Tibial nerve (tissue), 4 donors: ENCODE results near the gene MLEC.

Source experiments
- EP300 ChIP-seq, 2 donors: sonication (generic); formaldehyde crosslinking; IDR thresholded peaks; one replicate each; pipeline ENCODE4 v1.6.1; 2017; ENCODE audit warnings: antibody characterized with exemption in 2 of 2, mild to moderate bottlenecking in 1 of 2
- POLR2A ChIP-seq, 2 donors: fragments of 450-650 bp; IDR thresholded peaks; one replicate each; pipeline ENCODE4 v1.6.1; 2017; ENCODE audit warnings: antibody characterized with exemption in 2 of 2, mild to moderate bottlenecking in 2 of 2, moderate library complexity in 2 of 2
- TF ChIP-seq, protein P1 (sequence below), 5 experiments: fragments of 200-600 bp in 3 of 5; fragments of 450-650 bp in 2 of 5; sonication (generic) in 3 of 5; IDR thresholded peaks; one replicate each; pipeline ENCODE4 v1.5.1; 2016 to 2019; ENCODE audit warnings: antibody characterized with exemption in 5 of 5, mild to moderate bottlenecking in 3 of 5, moderate library complexity in 2 of 5

DNA sequence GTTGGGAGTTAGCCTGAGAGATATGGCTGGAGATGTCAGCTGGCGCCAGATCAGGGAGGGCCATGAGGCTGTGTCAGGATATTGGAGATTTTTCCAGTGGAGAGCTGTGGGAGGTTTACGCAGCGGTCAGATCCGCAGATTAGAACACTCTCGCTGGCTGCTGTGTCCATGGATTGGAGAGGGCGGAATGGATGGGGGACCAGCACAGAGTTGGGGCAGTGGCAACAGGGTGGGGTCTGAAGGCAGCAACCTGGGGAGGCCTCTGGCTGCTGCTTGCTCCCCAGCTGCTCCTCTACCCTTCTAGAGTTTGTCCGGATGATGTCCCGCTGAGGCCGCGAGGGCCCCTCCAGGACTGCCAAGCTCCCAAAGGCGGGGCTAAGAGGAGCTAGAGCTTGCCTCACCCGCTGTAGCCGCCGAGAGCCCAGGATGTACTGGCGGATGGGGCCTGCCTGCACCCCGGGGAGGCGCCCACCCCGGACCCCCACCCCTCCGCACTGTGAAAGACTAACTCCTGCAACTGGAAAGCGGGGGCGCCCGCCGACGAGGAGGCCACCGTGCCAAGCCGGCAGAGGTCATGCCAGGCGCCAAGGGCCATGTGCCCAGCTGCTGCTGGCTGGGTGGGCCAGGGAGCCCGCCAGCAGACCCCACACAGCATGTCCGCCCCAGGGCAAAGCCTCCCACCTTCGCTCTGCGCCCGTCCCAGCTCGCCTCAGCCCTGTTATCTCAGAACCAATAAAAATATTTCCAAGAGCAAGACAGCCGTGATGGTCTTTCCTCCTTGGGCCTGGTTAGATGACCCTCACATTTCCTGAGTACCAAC is 20.2 kb upstream of the MLEC start:
- TF ChIP-seq, protein P1, sequence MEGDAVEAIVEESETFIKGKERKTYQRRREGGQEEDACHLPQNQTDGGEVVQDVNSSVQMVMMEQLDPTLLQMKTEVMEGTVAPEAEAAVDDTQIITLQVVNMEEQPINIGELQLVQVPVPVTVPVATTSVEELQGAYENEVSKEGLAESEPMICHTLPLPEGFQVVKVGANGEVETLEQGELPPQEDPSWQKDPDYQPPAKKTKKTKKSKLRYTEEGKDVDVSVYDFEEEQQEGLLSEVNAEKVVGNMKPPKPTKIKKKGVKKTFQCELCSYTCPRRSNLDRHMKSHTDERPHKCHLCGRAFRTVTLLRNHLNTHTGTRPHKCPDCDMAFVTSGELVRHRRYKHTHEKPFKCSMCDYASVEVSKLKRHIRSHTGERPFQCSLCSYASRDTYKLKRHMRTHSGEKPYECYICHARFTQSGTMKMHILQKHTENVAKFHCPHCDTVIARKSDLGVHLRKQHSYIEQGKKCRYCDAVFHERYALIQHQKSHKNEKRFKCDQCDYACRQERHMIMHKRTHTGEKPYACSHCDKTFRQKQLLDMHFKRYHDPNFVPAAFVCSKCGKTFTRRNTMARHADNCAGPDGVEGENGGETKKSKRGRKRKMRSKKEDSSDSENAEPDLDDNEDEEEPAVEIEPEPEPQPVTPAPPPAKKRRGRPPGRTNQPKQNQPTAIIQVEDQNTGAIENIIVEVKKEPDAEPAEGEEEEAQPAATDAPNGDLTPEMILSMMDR (IDR thresholded peaks at IDR 0.05): no peak
- TF ChIP-seq POLR2A (IDR thresholded peaks at IDR 0.05) (no peak), EP300 (IDR thresholded peaks at IDR 0.05) (no peak)
